ENCODE data around the gene VWA8. TPM values are rescaled to one million over a fixed set of nuclear protein-coding genes. Genes with fewer than 3 reads are reported as not detected.

Gene VWA8
- total and polyA plus RNA-seq, 2 of the 13 experiments (the other 11 are each of a cell fraction or from before 2014, with no cell fraction given): 9.1 to 17.3 TPM

- 70% methylated on average over 4 of the region's 4 CpGs for WGBS (ENCODE audit: low lambda C conversion rate)
- Histone ChIP-seq H3K36me3 (replicated peaks in 1 of 2; ENCODE audit: control insufficient read depth in 1 of 2, insufficient read depth in 2 of 2, low read length in 2 of 2) (no peaks in the 10 kb centered on the region), H3K79me2 (ENCODE audit: insufficient read depth, low read length) (no peaks in the 10 kb centered on the region), H4K20me1 (ENCODE audit: insufficient read depth, low read length) (no peaks in the 10 kb centered on the region), H3K4me3 (replicated peaks in 1 of 3; ENCODE audit: insufficient read depth in 1 of 3, low read depth in 2 of 3, low read length in 3 of 3) (no peak overlapping the region), H3K4me2 (ENCODE audit: low read depth, low read length) (no peak overlapping the region), H3K4me1 (ENCODE audit: insufficient read depth, low read length) (peaks cover 32% of the 10 kb centered on the region), H3K27me3 (ENCODE audit: control insufficient read depth in 1 of 2, insufficient read depth in 2 of 2, low read length in 2 of 2) (no peaks in the 10 kb centered on the region), H3K9ac (ENCODE audit: insufficient read depth, low read depth, low read length) (no peak overlapping the region), H3K9me3 (ENCODE audit: low read length) (no peaks in the 10 kb centered on the region), H2AFZ (ENCODE audit: low read length) (no peak overlapping the region), H3K27ac (ENCODE audit: extremely low read length, insufficient read depth, low read length) (no peak overlapping the region)
- DNase-seq (ENCODE audit: low spot score): no peak
- POLR2A ChIA-PET: no interaction called here
- intact Hi-C loops (cut with micrococcal nuclease; ENCODE audit: unreplicated experiment): no loop called here
- TF ChIP-seq, protein P1, sequence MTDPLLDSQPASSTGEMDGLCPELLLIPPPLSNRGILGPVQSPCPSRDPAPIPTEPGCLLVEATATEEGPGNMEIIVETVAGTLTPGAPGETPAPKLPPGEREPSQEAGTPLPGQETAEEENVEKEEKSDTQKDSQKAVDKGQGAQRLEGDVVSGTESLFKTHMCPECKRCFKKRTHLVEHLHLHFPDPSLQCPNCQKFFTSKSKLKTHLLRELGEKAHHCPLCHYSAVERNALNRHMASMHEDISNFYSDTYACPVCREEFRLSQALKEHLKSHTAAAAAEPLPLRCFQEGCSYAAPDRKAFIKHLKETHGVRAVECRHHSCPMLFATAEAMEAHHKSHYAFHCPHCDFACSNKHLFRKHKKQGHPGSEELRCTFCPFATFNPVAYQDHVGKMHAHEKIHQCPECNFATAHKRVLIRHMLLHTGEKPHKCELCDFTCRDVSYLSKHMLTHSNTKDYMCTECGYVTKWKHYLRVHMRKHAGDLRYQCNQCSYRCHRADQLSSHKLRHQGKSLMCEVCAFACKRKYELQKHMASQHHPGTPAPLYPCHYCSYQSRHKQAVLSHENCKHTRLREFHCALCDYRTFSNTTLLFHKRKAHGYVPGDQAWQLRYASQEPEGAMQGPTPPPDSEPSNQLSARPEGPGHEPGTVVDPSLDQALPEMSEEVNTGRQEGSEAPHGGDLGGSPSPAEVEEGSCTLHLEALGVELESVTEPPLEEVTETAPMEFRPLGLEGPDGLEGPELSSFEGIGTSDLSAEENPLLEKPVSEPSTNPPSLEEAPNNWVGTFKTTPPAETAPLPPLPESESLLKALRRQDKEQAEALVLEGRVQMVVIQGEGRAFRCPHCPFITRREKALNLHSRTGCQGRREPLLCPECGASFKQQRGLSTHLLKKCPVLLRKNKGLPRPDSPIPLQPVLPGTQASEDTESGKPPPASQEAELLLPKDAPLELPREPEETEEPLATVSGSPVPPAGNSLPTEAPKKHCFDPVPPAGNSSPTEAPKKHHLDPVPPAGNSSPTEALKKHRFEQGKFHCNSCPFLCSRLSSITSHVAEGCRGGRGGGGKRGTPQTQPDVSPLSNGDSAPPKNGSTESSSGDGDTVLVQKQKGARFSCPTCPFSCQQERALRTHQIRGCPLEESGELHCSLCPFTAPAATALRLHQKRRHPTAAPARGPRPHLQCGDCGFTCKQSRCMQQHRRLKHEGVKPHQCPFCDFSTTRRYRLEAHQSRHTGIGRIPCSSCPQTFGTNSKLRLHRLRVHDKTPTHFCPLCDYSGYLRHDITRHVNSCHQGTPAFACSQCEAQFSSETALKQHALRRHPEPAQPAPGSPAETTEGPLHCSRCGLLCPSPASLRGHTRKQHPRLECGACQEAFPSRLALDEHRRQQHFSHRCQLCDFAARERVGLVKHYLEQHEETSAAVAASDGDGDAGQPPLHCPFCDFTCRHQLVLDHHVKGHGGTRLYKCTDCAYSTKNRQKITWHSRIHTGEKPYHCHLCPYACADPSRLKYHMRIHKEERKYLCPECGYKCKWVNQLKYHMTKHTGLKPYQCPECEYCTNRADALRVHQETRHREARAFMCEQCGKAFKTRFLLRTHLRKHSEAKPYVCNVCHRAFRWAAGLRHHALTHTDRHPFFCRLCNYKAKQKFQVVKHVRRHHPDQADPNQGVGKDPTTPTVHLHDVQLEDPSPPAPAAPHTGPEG (CRISPR knock-in tag; IDR thresholded peaks at IDR 0.05): no peak
- TF ChIP-seq FOXJ3 (CRISPR knock-in tag; IDR thresholded peaks at IDR 0.05; ENCODE audit: borderline replicate concordance): no peak
- TF ChIP-seq, protein P2, sequence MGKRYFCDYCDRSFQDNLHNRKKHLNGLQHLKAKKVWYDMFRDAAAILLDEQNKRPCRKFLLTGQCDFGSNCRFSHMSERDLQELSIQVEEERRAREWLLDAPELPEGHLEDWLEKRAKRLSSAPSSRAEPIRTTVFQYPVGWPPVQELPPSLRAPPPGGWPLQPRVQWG (CRISPR knock-in tag; IDR thresholded peaks at IDR 0.05; ENCODE audit: borderline replicate concordance, low read depth): no peak
- TF ChIP-seq TRIM24 (CRISPR knock-in tag; IDR thresholded peaks at IDR 0.05): no peak
- no peak for TF ChIP-seq ZNF720 (CRISPR knock-in tag; IDR thresholded peaks at IDR 0.05)
- no peak for TF ChIP-seq ZNF616 (CRISPR knock-in tag; IDR thresholded peaks at IDR 0.05; ENCODE audit: low read depth)
- TF ChIP-seq ATRX (CRISPR knock-in tag; IDR thresholded peaks at IDR 0.05; ENCODE audit: borderline replicate concordance): no peak
- TF ChIP-seq, protein P3, sequence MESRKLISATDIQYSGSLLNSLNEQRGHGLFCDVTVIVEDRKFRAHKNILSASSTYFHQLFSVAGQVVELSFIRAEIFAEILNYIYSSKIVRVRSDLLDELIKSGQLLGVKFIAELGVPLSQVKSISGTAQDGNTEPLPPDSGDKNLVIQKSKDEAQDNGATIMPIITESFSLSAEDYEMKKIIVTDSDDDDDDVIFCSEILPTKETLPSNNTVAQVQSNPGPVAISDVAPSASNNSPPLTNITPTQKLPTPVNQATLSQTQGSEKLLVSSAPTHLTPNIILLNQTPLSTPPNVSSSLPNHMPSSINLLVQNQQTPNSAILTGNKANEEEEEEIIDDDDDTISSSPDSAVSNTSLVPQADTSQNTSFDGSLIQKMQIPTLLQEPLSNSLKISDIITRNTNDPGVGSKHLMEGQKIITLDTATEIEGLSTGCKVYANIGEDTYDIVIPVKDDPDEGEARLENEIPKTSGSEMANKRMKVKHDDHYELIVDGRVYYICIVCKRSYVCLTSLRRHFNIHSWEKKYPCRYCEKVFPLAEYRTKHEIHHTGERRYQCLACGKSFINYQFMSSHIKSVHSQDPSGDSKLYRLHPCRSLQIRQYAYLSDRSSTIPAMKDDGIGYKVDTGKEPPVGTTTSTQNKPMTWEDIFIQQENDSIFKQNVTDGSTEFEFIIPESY (CRISPR knock-in tag; IDR thresholded peaks at IDR 0.05): no peak
- TF ChIP-seq ZBTB20 (CRISPR knock-in tag; IDR thresholded peaks at IDR 0.05; ENCODE audit: borderline replicate concordance, low read depth): no peak
- TF ChIP-seq ZNF136 (CRISPR knock-in tag; IDR thresholded peaks at IDR 0.05; ENCODE audit: low read depth): no peak
- BruUV-seq (replicated peaks): no TSS peak
- ATAC-seq: no peak
- CTCF ChIA-PET (ENCODE audit: low intra/inter-chr PET ratio, low total read pairs): no interaction called here
- in situ Hi-C loops (cut with HindIII; ENCODE audit: extremely low pct_ligation_motif_present, low pct_unique_long_range_greater_than_20kb): no loop called here
- FAIRE-seq: no peak
Observed at GRCh38 chr13:41969072-41969471, 8.2 kb upstream of the VWA8 start.
